DMS79 treated with DMSO at 0.1 percent for 48 hours (cell line): Measurements from ENCODE around the gene SH3BGR.

Source experiments
- DNase-seq: peaks from one replicate; lab custom pipeline; 2025; lab: John Stamatoyannopoulos, UW

Gene SH3BGR

GRCh38 chr21:39456665-39457064 lies 4.9 kb downstream of the SH3BGR start:
- DNase-seq = no peak

GRCh38 chr21:39461419-39461818 lies 9.6 kb downstream of the SH3BGR start:
- DNase-seq = no peak

- DNase-seq = no peak
Observed at GRCh38 chr21:39463308-39463707, 11.5 kb downstream of the SH3BGR start.

GRCh38 chr21:39466584-39466983 lies 14.8 kb downstream of the SH3BGR start:
- no peak for DNase-seq

GRCh38 chr21:39467746-39468145 lies 16.0 kb downstream of the SH3BGR start:
- no peak for DNase-seq

- no peak for DNase-seq
Observed at GRCh38 chr21:39468559-39468958, 16.8 kb downstream of the SH3BGR start.

GRCh38 chr21:39471598-39471997 lies 19.8 kb downstream of the SH3BGR start:
- DNase-seq = no peak

- DNase-seq = no peak
Observed at GRCh38 chr21:39472786-39473185, 21.0 kb downstream of the SH3BGR start.

- no peak for DNase-seq
Observed at GRCh38 chr21:39474611-39475010, 22.8 kb downstream of the SH3BGR start.

GRCh38 chr21:39479164-39479813 lies 27.5 kb downstream of the SH3BGR start:
- DNase-seq = no peak

GRCh38 chr21:39479814-39480182 lies 28.0 kb downstream of the SH3BGR start:
- DNase-seq = no peak

- no peak for DNase-seq
Observed at GRCh38 chr21:39480271-39480670, 28.5 kb downstream of the SH3BGR start.

GRCh38 chr21:39481886-39482285 lies 30.1 kb downstream of the SH3BGR start:
- DNase-seq = no peak

- no peak for DNase-seq
Observed at GRCh38 chr21:39483917-39484316, 32.1 kb downstream of the SH3BGR start.

- DNase-seq = no peak
Observed at GRCh38 chr21:39484711-39485276, 33.0 kb downstream of the SH3BGR start.

- peak; percentile 65 for DNase-seq
Observed at GRCh38 chr21:39489380-39489924, 37.7 kb downstream of the SH3BGR start.

GRCh38 chr21:39499156-39499555 lies 47.4 kb downstream of the SH3BGR start:
- no peak for DNase-seq

- DNase-seq = no peak
Observed at GRCh38 chr21:39502631-39503030, 50.9 kb downstream of the SH3BGR start.

- DNase-seq = no peak
Observed at GRCh38 chr21:39503123-39503762, 51.5 kb downstream of the SH3BGR start.

GRCh38 chr21:39504230-39504629 lies 52.5 kb downstream of the SH3BGR start:
- no peak for DNase-seq

GRCh38 chr21:39510240-39510639 lies 58.5 kb downstream of the SH3BGR start:
- DNase-seq = no peak

- no peak for DNase-seq
Observed at GRCh38 chr21:39511102-39511501, 59.3 kb downstream of the SH3BGR start.

- no peak for DNase-seq
Observed at GRCh38 chr21:39513735-39514134, 62.0 kb downstream of the SH3BGR start.
